ENCODE data around the gene PAK6.

The PAK6 gene

GRCh38 chr15:40313531-40314398 is 74.9 kb downstream of the PAK6 start:
- in situ Hi-C loops (cut with MboI; ENCODE audit: low pct_unique_long_range_greater_than_20kb, low sequenced_read_pairs): no loop called here
- peak; percentile 85 for DNase-seq

- in situ Hi-C loops (cut with MboI; ENCODE audit: low pct_unique_long_range_greater_than_20kb, low sequenced_read_pairs): no loop called here
- no peak for DNase-seq
Measured at GRCh38 chr15:40314723-40315276, 75.9 kb downstream of the PAK6 start.

- in situ Hi-C loops (cut with MboI; ENCODE audit: low pct_unique_long_range_greater_than_20kb, low sequenced_read_pairs): no loop called here
- DNase-seq: no peak
Measured at GRCh38 chr15:40316931-40317330, 78.1 kb downstream of the PAK6 start.

GRCh38 chr15:40317580-40317979 is 78.7 kb downstream of the PAK6 start:
- in situ Hi-C loops (cut with MboI; ENCODE audit: low pct_unique_long_range_greater_than_20kb, low sequenced_read_pairs): no loop called here
- no peak for DNase-seq

GRCh38 chr15:40320409-40320808 is 81.5 kb downstream of the PAK6 start:
- in situ Hi-C loops (cut with MboI; ENCODE audit: low pct_unique_long_range_greater_than_20kb, low sequenced_read_pairs): no loop called here
- DNase-seq: no peak

GRCh38 chr15:40320931-40321371 is 82.1 kb downstream of the PAK6 start:
- peak; percentile 72 for DNase-seq
- in situ Hi-C loops (cut with MboI; ENCODE audit: low pct_unique_long_range_greater_than_20kb, low sequenced_read_pairs): no loop called here

- in situ Hi-C loops (cut with MboI; ENCODE audit: low pct_unique_long_range_greater_than_20kb, low sequenced_read_pairs): no loop called here
- DNase-seq: peak; percentile 15
Measured at GRCh38 chr15:40322531-40323238, 83.8 kb downstream of the PAK6 start.

GRCh38 chr15:40323239-40323952 is 84.5 kb downstream of the PAK6 start, which contains the start of gene INAFM2:
TSS of gene INAFM2 (plus strand) at chr15:40323692. CDS start at chr15:40324056, 364 bp downstream.
- in situ Hi-C loops (cut with MboI; ENCODE audit: low pct_unique_long_range_greater_than_20kb, low sequenced_read_pairs): no loop called here
- DNase-seq: peak; percentile 99

GRCh38 chr15:40323953-40324937 is 85.4 kb downstream of the PAK6 start:
- peak; percentile 15 for DNase-seq
- in situ Hi-C loops (cut with MboI; ENCODE audit: low pct_unique_long_range_greater_than_20kb, low sequenced_read_pairs): no loop called here

GRCh38 chr15:40325188-40325587 is 86.3 kb downstream of the PAK6 start:
- in situ Hi-C loops (cut with MboI; ENCODE audit: low pct_unique_long_range_greater_than_20kb, low sequenced_read_pairs): no loop called here
- peak; percentile 24 for DNase-seq

GRCh38 chr15:40325700-40326099 is 86.8 kb downstream of the PAK6 start:
- in situ Hi-C loops (cut with MboI; ENCODE audit: low pct_unique_long_range_greater_than_20kb, low sequenced_read_pairs): no loop called here
- DNase-seq: peak; percentile 41

All from KBM-7 (cell line).